Breast epithelium (tissue), 4 donors: ENCODE results near the gene CDH4. TPM values are rescaled to one million over a fixed set of nuclear protein-coding genes. Genes with fewer than 3 reads are reported as not detected.

Experiments used
- DNase-seq, 2 donors: peaks; one replicate each; pipeline ENCODE4 v3.0.0-alpha.2; 2019; ENCODE audit warnings: low spot score in 2 of 2
- H3K27ac ChIP-seq, 2 donors: fragments of 200-600 bp; sonication (generic) in 1 of 2; one replicate each; pipeline ENCODE4 v1.5.1; 2016 to 2019; ENCODE audit warnings: mild to moderate bottlenecking in 1 of 2
- H3K27me3 ChIP-seq, 2 donors: fragments of 200-600 bp; sonication (generic) in 1 of 2; one replicate each; pipeline versions ENCODE4 v1.5.1 to v1.6.0; 2017 to 2019; ENCODE audit warnings: control low read depth in 1 of 2, mild to moderate bottlenecking in 1 of 2
- H3K36me3 ChIP-seq: fragments of 200-600 bp; one replicate; pipeline ENCODE4 v1.5.1; 2019
- H3K4me1 ChIP-seq, 2 donors: fragments of 200-600 bp; sonication (generic); one replicate each; pipeline ENCODE4 v1.5.1; 2016 to 2019; ENCODE audit warnings: control low read depth in 1 of 2
- H3K4me3 ChIP-seq, 3 donors: fragments of 200-600 bp; sonication (generic); 1 replicate in 2 of 3; 2 replicates in 1 of 3; pipeline ENCODE4 v1.5.1; 2016 to 2019; ENCODE audit warnings: mild to moderate bottlenecking in 3 of 3, moderate library complexity in 2 of 3
- H3K9me3 ChIP-seq, 2 donors: fragments of 200-600 bp; sonication (generic) in 1 of 2; one replicate each; pipeline ENCODE4 v1.5.1; 2016 to 2019; ENCODE audit warnings: control low read depth in 1 of 2
- POLR2A ChIP-seq: fragments of 450-650 bp; IDR thresholded peaks from one replicate; pipeline ENCODE4 v1.6.1; 2016; ENCODE audit warnings: antibody characterized with exemption, mild to moderate bottlenecking, moderate library complexity
- POLR2AphosphoS5 ChIP-seq, 3 donors: sonication (generic); formaldehyde crosslinking; IDR thresholded peaks; one replicate each; pipeline ENCODE4 v1.6.1; 2017; ENCODE audit warnings: antibody characterized with exemption in 3 of 3
- intact Hi-C: fragments of 100-400 bp; cut with DNase I; formaldehyde crosslinking; loops from one replicate; pipeline ENCODE4 v1.15.1; 2023; ENCODE audit warnings: low total_unique reads
- total RNA-seq, 3 donors: library from RNA; depleted of rRNA; stranded (reverse); fragments of >200 nt; gene quantifications; one replicate each; pipeline ENCODE4 v1.1.0, GENCODE V29; 2016
- TF ChIP-seq, protein P1 (sequence below), 3 donors: fragments of 450-650 bp; IDR thresholded peaks; one replicate each; pipeline ENCODE4 v1.5.1; 2016 to 2017; ENCODE audit warnings: antibody characterized with exemption in 3 of 3, mild to moderate bottlenecking in 3 of 3, moderate library complexity in 3 of 3

CDH4 gene
- total RNA-seq, 3 donors from 2014 or later: under 0.01 TPM; not detected in 2

GRCh38 chr20:61725145-61725544, 473.1 kb downstream of the CDH4 start:
- DNase-seq: no peak
- peaks cover 0 to 15% of the 10 kb centered on the region in 2 donors for H3K27me3 ChIP-seq
- no peaks in the 10 kb centered on the region for H3K36me3 ChIP-seq
- no peak overlapping the region for H3K27ac ChIP-seq
- no peaks in the 10 kb centered on the region for H3K4me1 ChIP-seq
- TF ChIP-seq, protein P1, sequence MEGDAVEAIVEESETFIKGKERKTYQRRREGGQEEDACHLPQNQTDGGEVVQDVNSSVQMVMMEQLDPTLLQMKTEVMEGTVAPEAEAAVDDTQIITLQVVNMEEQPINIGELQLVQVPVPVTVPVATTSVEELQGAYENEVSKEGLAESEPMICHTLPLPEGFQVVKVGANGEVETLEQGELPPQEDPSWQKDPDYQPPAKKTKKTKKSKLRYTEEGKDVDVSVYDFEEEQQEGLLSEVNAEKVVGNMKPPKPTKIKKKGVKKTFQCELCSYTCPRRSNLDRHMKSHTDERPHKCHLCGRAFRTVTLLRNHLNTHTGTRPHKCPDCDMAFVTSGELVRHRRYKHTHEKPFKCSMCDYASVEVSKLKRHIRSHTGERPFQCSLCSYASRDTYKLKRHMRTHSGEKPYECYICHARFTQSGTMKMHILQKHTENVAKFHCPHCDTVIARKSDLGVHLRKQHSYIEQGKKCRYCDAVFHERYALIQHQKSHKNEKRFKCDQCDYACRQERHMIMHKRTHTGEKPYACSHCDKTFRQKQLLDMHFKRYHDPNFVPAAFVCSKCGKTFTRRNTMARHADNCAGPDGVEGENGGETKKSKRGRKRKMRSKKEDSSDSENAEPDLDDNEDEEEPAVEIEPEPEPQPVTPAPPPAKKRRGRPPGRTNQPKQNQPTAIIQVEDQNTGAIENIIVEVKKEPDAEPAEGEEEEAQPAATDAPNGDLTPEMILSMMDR (IDR thresholded peaks at IDR 0.05): no peak
- no peak for TF ChIP-seq POLR2A
- TF ChIP-seq POLR2AphosphoS5 (IDR thresholded peaks at IDR 0.05): no peak
- intact Hi-C loops: no loop called here
- no peak overlapping the region for H3K4me3 ChIP-seq
- no peaks in the 10 kb centered on the region for H3K9me3 ChIP-seq

DNA sequence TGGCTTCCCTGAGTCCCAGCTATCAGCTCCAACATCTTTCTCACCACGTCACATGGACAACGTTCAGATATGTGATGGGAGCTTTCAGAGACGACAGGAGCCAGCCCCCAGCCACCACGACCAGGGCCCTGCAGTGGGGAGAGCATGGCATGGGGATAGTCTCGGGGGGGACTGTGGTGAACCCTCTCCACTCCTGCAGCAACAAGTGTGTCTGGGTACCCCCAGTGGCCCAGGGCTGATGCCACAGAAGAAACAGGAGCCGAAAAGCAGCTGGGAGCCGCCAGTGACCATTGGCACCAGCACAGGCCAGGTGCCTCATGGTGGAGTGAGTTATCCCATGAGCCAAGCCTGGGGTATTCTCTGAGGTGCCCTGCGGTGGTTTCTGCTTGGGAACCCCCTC, 473.9 kb downstream of the CDH4 start:
- intact Hi-C loops: no loop called here
- Histone ChIP-seq H3K4me3 (no peak overlapping the region), H3K27me3 (peaks cover 0 to 11% of the 10 kb centered on the region in 2 donors), H3K36me3 (no peaks in the 10 kb centered on the region), H3K4me1 (no peaks in the 10 kb centered on the region), H3K9me3 (no peaks in the 10 kb centered on the region), H3K27ac (no peak overlapping the region)
- DNase-seq: no peak
- no peak for TF ChIP-seq POLR2AphosphoS5 (IDR thresholded peaks at IDR 0.05)
- TF ChIP-seq POLR2A: no peak
- TF ChIP-seq, protein P1 (IDR thresholded peaks at IDR 0.05): no peak

DNA sequence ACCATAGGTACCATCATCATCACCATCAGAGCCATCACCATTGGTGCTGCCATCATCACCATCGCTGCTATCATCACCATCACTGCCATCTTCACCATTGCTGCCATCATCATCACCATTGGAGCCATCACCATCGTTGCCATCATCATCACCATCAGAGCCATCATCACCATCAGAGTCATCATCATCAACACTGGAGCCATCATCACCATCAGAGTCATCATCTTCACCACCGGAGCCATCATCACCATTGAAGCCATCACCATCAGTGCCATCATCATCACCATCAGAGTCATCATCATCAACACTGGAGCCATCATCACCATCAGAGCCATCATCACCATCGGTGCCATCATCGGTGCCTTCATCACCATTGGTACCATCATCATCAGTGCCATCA, 474.9 kb downstream of the CDH4 start:
- H3K4me3 ChIP-seq: no peak overlapping the region
- TF ChIP-seq POLR2AphosphoS5 (IDR thresholded peaks at IDR 0.05) (no peak), POLR2A (no peak)
- TF ChIP-seq, protein P1 (IDR thresholded peaks at IDR 0.05): no peak
- DNase-seq: no peak
- H3K9me3 ChIP-seq: no peaks in the 10 kb centered on the region
- intact Hi-C loops: no loop called here
- no peak overlapping the region for H3K27ac ChIP-seq
- H3K36me3 ChIP-seq: no peaks in the 10 kb centered on the region
- peaks cover 0 to 12% of the 10 kb centered on the region in 2 donors for H3K27me3 ChIP-seq
- H3K4me1 ChIP-seq: no peaks in the 10 kb centered on the region

DNA sequence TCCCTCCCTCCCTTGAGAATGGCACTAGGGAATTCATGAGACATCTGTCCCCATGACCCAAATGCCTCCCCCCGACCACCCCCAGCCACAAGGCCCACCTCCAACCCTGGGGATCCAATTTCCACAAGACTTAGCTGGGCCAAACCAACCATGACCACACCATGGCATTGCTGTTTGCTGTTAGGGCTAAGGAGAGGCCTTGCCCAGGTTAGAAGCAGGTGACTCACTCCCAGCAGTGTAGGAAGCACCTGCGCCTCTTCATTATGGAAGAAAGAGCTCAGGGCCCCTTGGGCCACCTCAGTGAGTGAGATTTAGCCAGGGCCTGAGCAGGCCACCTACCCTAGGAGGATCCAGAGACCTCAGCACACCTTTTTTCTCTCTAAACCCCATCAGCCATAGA, 475.7 kb downstream of the CDH4 start:
- no peaks in the 10 kb centered on the region for H3K36me3 ChIP-seq
- TF ChIP-seq POLR2AphosphoS5 (IDR thresholded peaks at IDR 0.05) (no peak), POLR2A (no peak)
- TF ChIP-seq, protein P1 (IDR thresholded peaks at IDR 0.05): no peak
- H3K27me3 ChIP-seq: peaks cover 0 to 20% of the 10 kb centered on the region in 2 donors

GRCh38 chr20:61728326-61728725, 476.3 kb downstream of the CDH4 start:
- TF ChIP-seq POLR2AphosphoS5 (IDR thresholded peaks at IDR 0.05): no peak
- TF ChIP-seq, protein P1 (IDR thresholded peaks at IDR 0.05): no peak
- no peak for TF ChIP-seq POLR2A
- Histone ChIP-seq H3K9me3 (no peaks in the 10 kb centered on the region), H3K36me3 (no peaks in the 10 kb centered on the region), H3K4me1 (no peaks in the 10 kb centered on the region), H3K27me3 (peaks cover 0 to 26% of the 10 kb centered on the region in 2 donors), H3K4me3 (no peak overlapping the region), H3K27ac (no peak overlapping the region)
- intact Hi-C loops: no loop called here
- no peak for DNase-seq

More for the DNA sequence above, 475.7 kb downstream of the CDH4 start:
- H3K27ac ChIP-seq: no peak overlapping the region
- H3K4me3 ChIP-seq: no peak overlapping the region
- H3K9me3 ChIP-seq: no peaks in the 10 kb centered on the region
- intact Hi-C loops: no loop called here
- DNase-seq: no peak
- H3K4me1 ChIP-seq: no peaks in the 10 kb centered on the region
